CD4-positive, alpha-beta T cell treated with Interleukin-1 beta for 1 hour (primary cell): Measurements from ENCODE around the gene TMEM52.

Experiments used
- DNase-seq, 2 donors: peaks; one replicate each; pipeline ENCODE4 v3.0.0-alpha.2; 2020 to 2022

TMEM52 gene

GRCh38 chr1:1926346-1926811 lies 7.3 kb upstream of the TMEM52 start:
- no peak for DNase-seq

- no peak for DNase-seq
Observed at GRCh38 chr1:1925437-1926345, 6.6 kb upstream of the TMEM52 start.

DNA sequence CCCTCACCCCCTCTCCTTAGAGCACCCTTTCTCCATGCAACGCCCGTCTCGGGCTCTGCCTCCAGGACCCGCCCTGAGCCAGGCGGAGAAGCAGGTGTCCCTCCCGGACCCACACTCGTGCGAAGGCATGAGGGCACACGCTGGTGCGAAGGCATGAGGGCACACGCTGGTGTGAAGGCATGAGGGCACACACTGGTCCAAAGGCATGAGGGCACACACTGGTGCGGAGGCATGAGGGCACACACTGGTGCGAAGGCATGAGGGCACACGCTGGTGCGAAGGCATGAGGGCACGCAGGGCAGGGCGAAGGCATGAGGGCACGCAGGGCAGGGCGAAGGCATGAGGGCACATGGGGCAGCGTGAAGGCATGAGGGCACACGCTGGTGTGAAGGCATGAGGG lies 5.8 kb upstream of the TMEM52 start:
- no peak for DNase-seq

DNA sequence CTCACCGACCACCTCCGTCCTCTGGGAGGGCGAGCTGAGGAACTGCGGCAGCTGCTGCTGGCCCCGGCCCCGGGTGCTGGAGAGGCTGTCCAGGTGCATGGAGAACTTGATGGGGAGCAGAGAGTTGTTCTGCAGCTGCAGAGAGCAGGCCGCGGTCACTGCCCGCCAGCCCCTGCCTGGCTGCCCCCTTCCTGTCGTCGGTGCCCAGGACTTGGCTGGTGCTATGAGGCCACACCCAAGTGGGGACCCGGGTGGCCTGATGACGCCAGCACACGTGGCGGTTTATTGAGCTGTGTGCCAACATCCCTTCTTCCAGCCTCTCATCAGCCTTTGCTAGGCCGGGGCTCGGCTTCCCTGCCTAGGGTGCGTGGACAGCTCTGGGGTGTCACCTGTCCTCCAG lies 5.3 kb upstream of the TMEM52 start:
- no peak for DNase-seq

DNA sequence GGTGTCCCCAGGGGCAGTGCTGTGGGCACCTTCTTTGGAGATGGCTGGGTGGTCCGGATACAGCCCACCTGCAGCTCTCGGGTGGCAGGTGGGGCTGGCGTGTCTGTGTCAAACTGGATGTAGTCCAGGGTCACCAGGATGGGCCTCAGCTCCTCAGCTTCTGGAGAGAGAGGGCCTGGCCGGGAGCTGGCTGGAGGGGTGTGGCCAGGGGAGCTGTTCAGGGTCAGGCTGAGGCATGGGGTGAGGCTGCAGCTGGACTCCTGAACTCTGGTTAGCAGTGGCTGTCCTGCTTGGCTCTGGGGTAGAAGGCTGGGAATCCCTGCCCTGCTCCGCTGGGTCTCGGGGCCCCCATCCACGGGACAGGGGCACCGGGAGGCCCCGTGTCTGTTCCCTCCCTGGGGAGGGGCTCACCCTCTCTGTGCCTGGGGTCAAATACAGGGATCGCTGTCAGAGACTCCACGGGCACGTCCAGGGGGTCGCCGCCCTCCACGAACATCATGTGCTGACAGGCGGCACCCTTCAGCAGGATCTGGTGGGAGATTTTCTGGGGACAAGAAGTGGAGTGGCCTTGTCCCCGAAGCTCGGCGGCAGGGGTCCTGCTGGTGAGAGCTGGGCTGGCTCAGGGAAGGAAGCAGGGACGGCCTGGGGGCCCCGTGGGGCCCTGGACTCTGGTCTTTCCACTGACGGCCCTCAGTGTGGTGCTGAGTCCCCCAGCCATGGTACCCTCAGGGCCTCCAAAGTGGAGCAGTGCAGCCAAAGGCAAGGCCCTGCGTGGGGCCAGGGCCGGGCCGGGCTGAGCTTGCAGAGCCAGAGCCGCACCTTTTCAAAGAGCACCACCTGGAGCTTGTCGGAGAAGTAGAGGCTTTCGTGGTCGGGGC lies 4.1 kb upstream of the TMEM52 start:
- DNase-seq, result no peak

DNA sequence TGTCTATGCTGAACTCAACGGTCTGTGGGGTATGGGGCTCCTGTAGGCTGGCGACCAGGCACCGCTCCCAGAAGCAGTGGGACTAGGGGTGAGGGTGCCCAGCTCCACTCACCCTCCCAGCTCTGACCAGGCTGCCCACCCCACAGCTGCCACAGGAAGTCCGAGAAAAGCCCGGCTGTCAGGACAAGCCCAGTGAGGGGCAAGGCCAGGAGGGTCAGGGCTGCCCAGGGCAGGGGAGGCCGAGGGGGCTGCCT lies 3.5 kb upstream of the TMEM52 start:
- no peak for DNase-seq

DNA sequence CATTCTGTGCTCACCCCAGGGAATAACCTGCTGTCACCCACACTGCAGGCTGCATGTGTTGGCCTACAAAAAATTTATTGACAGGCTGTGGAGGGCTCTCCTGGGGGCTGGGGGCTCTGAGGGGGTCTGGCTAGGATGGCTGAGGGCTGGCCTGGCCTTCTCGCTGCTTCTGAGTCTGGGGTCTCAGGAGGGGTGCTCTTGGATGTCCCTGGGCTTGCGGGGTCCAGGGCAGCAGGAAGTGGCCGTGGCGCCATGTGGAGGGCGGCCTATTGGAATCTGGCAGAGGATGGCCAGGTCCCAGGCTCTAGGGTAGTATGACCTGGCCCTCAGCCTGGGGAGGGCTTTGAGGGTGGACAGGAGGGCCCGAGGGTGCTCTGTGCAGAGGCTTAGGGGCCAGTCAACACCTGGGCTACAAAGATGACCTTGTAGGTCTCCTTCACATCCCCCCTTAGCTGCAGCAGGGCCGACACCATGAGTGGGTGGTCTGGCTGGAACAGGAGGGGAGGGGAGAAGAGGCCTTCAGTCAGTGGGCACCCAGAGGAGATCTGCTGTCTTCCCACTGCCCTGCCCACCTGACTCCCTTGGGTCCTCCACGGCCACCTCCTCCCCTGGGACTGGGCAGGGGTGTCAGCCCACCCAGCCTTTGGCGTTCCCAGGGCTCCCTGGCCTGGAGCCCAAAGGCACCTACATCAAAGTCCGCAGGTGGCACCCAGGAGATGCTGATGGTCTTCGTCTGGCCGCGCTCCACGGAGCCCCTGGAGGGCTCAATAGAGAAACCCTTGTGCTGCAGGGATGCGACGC lies 3.0 kb upstream of the TMEM52 start:
- DNase-seq, result no peak

DNA sequence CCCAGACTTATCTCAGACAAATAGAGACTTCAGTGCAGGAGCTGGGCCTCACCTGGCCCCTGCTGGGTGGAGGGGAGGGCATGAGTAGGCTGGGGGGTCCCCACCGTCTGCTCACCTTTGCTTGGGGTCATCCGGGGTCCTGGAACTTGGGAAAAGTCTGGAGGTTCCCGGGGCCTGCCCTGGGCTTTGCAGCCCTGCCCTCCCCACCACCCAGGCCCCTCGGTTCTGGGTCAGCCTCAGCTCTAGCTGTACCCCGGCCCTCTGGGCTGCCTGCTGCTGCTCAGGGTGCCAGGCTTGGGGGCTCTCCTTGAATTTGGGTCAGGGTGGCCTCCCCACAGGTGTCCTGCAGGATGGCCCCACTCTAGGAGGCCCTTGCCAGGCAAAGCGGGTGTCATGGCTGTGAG lies 2.4 kb upstream of the TMEM52 start:
- DNase-seq, result no peak

GRCh38 chr1:1920608-1921458 lies 1.8 kb upstream of the TMEM52 start:
- DNase-seq, result no peak

- DNase-seq, result no peak
Observed at GRCh38 chr1:1920057-1920607, 1.1 kb upstream of the TMEM52 start.

DNA sequence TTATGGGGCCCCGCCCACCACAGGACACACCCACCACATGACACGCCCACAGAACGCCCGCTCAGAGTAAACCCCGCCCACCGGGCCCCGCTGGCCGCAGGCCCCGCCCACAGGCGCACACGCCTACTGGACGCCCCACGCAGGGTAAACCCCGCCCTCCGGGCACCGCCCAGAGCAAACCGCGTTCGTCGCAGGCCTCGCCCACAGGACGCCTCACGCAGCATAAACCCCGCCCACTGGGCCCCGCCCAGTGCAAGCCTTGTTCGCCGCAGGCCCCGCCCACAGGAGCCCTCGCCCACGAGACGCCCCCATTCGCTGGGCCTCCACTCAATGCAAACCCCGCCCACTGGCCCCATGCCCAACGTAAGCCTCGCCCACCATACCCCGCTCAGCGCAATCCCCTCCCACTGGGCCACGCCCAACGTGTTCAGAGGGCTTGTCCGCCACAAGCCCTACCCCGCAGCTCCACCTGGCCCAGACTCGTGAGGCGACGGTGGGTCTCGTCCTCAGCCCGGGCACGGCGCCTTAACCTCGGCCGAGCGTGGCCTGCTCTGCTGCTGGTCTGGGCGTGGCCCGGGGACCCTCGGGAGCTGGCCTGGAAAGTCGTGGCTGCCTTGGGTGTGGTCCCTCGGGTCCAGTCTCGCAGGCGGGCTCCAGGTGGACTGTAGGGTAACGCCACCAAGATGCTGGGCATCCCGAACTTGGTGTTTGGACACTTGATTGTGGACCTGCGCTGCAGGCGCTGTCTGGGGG lies 401 bp upstream of the TMEM52 start:
- peak; percentile 99 to 100 for DNase-seq

DNA sequence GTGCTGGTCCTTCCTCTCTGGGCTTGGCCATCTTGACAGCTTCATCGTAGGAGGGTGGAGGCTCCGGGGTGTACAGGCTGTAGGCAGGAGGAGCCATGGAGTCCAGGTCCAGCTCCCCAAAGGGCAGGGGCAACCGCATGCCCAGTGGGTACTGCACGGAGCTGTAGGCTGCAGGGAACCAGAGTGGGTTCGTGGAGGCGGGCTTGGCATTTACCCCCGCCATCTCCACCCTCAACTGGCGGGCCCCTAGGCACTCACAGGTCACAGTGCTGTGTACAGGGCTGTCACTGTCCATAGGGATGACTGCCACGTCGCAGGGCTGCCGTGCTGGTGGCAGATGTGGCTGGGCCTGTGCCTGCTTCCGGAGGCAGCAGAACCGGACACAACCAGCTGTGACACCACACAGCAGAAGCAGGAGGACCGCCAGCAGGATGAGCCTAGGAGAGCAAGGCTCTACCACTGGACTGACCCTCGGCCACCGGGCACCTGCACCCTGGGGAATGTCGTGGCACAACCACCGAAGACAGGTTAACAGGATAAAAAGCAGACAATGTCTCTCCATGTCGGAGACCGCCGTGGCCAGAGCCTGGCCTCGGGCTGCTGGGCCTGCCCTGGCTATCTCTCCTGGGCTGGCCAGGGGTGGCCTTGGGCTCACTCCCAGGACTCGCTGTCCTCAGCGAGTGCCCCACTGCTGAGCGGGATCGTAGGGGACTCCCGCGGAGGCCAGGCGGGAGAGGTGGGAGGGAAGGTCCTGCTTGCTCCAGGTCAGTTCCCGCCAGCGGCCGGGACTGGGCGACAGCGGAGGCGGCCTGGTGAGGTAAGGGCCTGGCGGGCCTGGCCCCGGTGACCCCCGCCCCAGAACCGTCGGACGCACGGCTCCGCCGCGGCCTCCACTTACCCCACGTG lies 831 bp downstream of the TMEM52 start:
- DNase-seq, result no peak

- DNase-seq, result no peak
Observed at GRCh38 chr1:1917304-1917976, 1.6 kb downstream of the TMEM52 start.

- DNase-seq, result no peak
Observed at GRCh38 chr1:1916851-1917251, 2.2 kb downstream of the TMEM52 start.

- DNase-seq, result no peak
Observed at GRCh38 chr1:1915911-1916840, 2.9 kb downstream of the TMEM52 start.

- no peak for DNase-seq
Observed at GRCh38 chr1:1914971-1915692, 3.9 kb downstream of the TMEM52 start, which contains the start of gene CALML6. Gene CALML6 (plus strand): TSS chr1:1915260. CDS start chr1:1915281, 21 bp downstream.
